ENCODE measurements around the gene TFAP2E. TPM values are rescaled to one million over a fixed set of nuclear protein-coding genes. Genes with fewer than 3 reads are reported as not detected.

TFAP2E gene
- total and polyA plus RNA-seq, 2 donors = 0.52 to 4.7 TPM

DNA sequence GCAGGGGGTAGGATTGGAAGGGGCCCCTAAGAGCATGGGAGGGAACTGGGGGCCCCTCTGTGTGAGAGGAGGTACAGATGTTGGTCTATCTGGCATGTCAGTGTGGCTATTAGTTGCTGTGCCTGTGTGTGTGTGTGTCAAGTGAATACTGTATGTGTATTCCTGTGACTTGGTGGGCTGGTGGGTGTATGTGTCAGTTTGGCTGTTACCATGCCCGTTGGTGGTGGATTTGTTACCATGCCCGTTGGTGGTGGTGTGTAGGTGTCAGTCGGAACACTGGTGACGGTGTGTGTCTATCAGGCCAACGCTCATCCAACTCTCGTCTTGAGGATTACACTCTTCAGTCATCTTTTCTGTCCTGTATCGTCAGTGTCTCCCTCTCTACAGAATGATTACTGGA, 22.6 kb downstream of the TFAP2E start:
- H3K27me3 ChIP-seq (ENCODE audit: control insufficient read depth in 2 of 2, insufficient read depth in 1 of 2, low read length in 1 of 2) = no peaks in the 10 kb centered on the region
- H3K27ac ChIP-seq (ENCODE audit: low read depth in 1 of 2, low read length in 1 of 2) = no peak overlapping the region
- peaks cover 13 to 14% of the 10 kb centered on the region in 2 donors for H3K36me3 ChIP-seq (ENCODE audit: control insufficient read depth in 2 of 2, insufficient read depth in 2 of 2, low read length in 1 of 2)
- H3K4me1 ChIP-seq (ENCODE audit: control insufficient read depth in 2 of 2, insufficient read depth in 2 of 2, low read length in 2 of 2) = peaks cover 0 to 11% of the 10 kb centered on the region in 2 donors
- no peak for DNase-seq (ENCODE audit: low read depth in 6 of 9, low spot score in 9 of 9)
- H3K4me3 ChIP-seq (ENCODE audit: low read length in 2 of 2) = no peak overlapping the region
- WGBS = 97% methylated on average over 7 of the region's 7 CpGs
- H3K9me3 ChIP-seq (ENCODE audit: control insufficient read depth in 2 of 2, insufficient read depth in 1 of 2, low read length in 1 of 2) = no peaks in the 10 kb centered on the region

DNA sequence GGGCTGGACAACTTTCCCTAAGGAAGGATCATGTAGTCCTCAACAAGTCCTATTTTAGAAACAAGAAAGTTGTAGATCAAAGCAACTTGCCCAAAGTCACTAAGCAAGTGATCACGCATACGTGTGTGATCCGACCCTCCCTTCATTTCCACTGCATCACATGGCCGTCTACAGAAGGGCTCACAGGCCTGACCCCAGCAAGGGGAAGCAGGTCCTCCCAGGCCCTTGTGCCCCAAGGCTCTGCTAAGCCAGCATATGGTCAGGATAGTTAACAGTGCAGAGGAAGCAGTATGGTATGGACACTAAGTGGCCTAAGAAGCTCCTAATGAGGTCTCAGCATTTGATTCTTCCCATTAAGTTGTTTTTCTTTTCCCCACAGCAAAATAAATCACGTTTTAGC, 24.8 kb downstream of the TFAP2E start:
- WGBS = 98% methylated on average over 5 of the region's 5 CpGs
- H3K36me3 ChIP-seq (ENCODE audit: control insufficient read depth in 2 of 2, insufficient read depth in 2 of 2, low read length in 1 of 2) = peaks cover 13 to 30% of the 10 kb centered on the region in 2 donors

GRCh38 chr1:35598895-35599294, 25.8 kb downstream of the TFAP2E start:
- Histone ChIP-seq H3K36me3 (ENCODE audit: control insufficient read depth in 2 of 2, insufficient read depth in 2 of 2, low read length in 1 of 2) (peaks cover 23 to 40% of the 10 kb centered on the region in 2 donors), H3K9me3 (ENCODE audit: control insufficient read depth in 2 of 2, insufficient read depth in 1 of 2, low read length in 1 of 2) (no peaks in the 10 kb centered on the region), H3K27ac (ENCODE audit: low read depth in 1 of 2, low read length in 1 of 2) (no peak overlapping the region), H3K4me1 (ENCODE audit: control insufficient read depth in 2 of 2, insufficient read depth in 2 of 2, low read length in 2 of 2) (no peaks in the 10 kb centered on the region), H3K27me3 (ENCODE audit: control insufficient read depth in 2 of 2, insufficient read depth in 1 of 2, low read length in 1 of 2) (no peaks in the 10 kb centered on the region), H3K4me3 (ENCODE audit: low read length in 2 of 2) (no peak overlapping the region)
- 95% methylated on average over 2 of the region's 2 CpGs for WGBS
- DNase-seq (ENCODE audit: low read depth in 6 of 9, low spot score in 9 of 9) = no peak

More for the DNA sequence above, 24.8 kb downstream of the TFAP2E start:
- Histone ChIP-seq H3K27me3 (ENCODE audit: control insufficient read depth in 2 of 2, insufficient read depth in 1 of 2, low read length in 1 of 2) (no peaks in the 10 kb centered on the region), H3K4me1 (ENCODE audit: control insufficient read depth in 2 of 2, insufficient read depth in 2 of 2, low read length in 2 of 2) (peaks cover 0 to 7% of the 10 kb centered on the region in 2 donors), H3K27ac (ENCODE audit: low read depth in 1 of 2, low read length in 1 of 2) (no peak overlapping the region), H3K9me3 (ENCODE audit: control insufficient read depth in 2 of 2, insufficient read depth in 1 of 2, low read length in 1 of 2) (no peaks in the 10 kb centered on the region), H3K4me3 (ENCODE audit: low read length in 2 of 2) (no peak overlapping the region)
- no peak for DNase-seq (ENCODE audit: low read depth in 6 of 9, low spot score in 9 of 9)

DNA sequence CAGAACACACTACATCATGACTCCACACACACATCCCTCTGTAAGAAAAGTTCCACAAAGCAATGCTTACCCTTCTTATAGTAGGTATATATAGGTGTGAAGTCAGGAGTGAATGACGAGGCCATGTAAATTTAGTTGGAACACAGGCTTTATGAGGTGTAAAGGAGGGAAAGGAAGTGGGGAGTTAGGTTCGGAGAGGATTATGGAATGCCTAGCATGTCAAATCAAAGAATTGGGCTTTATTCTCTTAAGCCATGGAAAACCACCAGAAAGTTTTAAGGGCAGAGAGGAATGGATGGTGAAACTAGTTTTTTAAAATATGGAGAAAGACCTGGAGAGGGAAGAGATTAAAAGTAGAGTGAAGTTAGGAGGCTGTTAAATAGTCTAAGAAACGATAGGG, 26.3 kb downstream of the TFAP2E start:
- Histone ChIP-seq H3K27ac (ENCODE audit: low read depth in 1 of 2, low read length in 1 of 2) (no peak overlapping the region), H3K4me1 (ENCODE audit: control insufficient read depth in 2 of 2, insufficient read depth in 2 of 2, low read length in 2 of 2) (no peaks in the 10 kb centered on the region), H3K36me3 (ENCODE audit: control insufficient read depth in 2 of 2, insufficient read depth in 2 of 2, low read length in 1 of 2) (peaks cover 28 to 44% of the 10 kb centered on the region in 2 donors), H3K27me3 (ENCODE audit: control insufficient read depth in 2 of 2, insufficient read depth in 1 of 2, low read length in 1 of 2) (no peaks in the 10 kb centered on the region), H3K9me3 (ENCODE audit: control insufficient read depth in 2 of 2, insufficient read depth in 1 of 2, low read length in 1 of 2) (no peaks in the 10 kb centered on the region), H3K4me3 (ENCODE audit: low read length in 2 of 2) (no peak overlapping the region)
- WGBS = over 99% methylated on average over 3 of the region's 3 CpGs
- no peak for DNase-seq (ENCODE audit: low read depth in 6 of 9, low spot score in 9 of 9)

GRCh38 chr1:35600593-35600992, 27.5 kb downstream of the TFAP2E start:
- WGBS = 97% methylated on average over 3 of the region's 3 CpGs
- Histone ChIP-seq H3K4me1 (ENCODE audit: control insufficient read depth in 2 of 2, insufficient read depth in 2 of 2, low read length in 2 of 2) (no peaks in the 10 kb centered on the region), H3K36me3 (ENCODE audit: control insufficient read depth in 2 of 2, insufficient read depth in 2 of 2, low read length in 1 of 2) (peaks cover 38 to 55% of the 10 kb centered on the region in 2 donors), H3K27ac (ENCODE audit: low read depth in 1 of 2, low read length in 1 of 2) (no peak overlapping the region), H3K4me3 (ENCODE audit: low read length in 2 of 2) (no peak overlapping the region), H3K9me3 (ENCODE audit: control insufficient read depth in 2 of 2, insufficient read depth in 1 of 2, low read length in 1 of 2) (no peaks in the 10 kb centered on the region), H3K27me3 (ENCODE audit: control insufficient read depth in 2 of 2, insufficient read depth in 1 of 2, low read length in 1 of 2) (no peaks in the 10 kb centered on the region)
- no peak for DNase-seq (ENCODE audit: low read depth in 6 of 9, low spot score in 9 of 9)

DNA sequence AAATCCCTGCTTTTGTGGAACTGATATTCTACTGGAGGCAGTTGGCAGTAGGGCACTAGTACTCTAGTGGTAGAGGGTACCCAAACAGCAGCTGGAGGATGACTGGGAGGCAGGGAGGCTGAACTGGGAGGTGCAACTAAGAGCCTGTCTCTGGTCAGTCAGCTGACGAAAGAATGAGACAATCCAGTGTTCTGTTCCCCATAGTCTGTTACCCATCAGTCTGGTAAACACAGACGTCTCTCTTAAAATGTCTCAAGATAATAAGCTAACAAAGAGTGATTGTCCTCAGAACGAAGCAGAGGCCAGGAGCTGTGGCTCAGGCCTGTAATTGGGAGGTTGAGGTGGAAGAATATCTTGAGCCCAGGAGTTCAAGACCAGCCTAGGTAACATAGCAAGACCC, 30.4 kb downstream of the TFAP2E start:
- Histone ChIP-seq H3K4me3 (ENCODE audit: low read length in 2 of 2) (no peak overlapping the region), H3K9me3 (ENCODE audit: control insufficient read depth in 2 of 2, insufficient read depth in 1 of 2, low read length in 1 of 2) (no peaks in the 10 kb centered on the region), H3K4me1 (ENCODE audit: control insufficient read depth in 2 of 2, insufficient read depth in 2 of 2, low read length in 2 of 2) (no peaks in the 10 kb centered on the region), H3K36me3 (ENCODE audit: control insufficient read depth in 2 of 2, insufficient read depth in 2 of 2, low read length in 1 of 2) (peaks cover 39 to 62% of the 10 kb centered on the region in 2 donors), H3K27ac (ENCODE audit: low read depth in 1 of 2, low read length in 1 of 2) (no peak overlapping the region), H3K27me3 (ENCODE audit: control insufficient read depth in 2 of 2, insufficient read depth in 1 of 2, low read length in 1 of 2) (no peaks in the 10 kb centered on the region)
- WGBS = 98% methylated on average over 3 of the region's 3 CpGs
- DNase-seq (ENCODE audit: low read depth in 6 of 9, low spot score in 9 of 9) = no peak

DNA sequence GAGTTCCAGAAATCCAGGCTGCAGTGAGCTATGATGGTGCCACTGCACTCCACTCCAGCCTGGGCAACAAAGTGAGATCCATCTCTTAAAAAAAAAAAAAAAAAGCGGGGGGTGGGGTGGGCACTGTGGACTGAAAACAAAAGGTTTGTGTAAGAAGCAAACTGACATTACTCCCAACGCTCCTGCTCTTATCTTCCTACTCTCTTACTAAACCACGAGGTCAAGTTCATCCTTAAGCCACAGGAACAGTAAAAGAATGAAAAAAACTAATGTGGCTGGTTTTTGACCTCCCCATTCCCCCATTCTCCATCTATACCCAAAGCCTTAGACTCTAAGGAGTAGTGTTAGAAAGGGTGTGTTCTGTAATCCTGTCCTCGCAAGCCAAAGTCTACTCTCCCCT, 30.8 kb downstream of the TFAP2E start:
- WGBS = 95% methylated on average over 4 of the region's 4 CpGs
- Histone ChIP-seq H3K27ac (ENCODE audit: low read depth in 1 of 2, low read length in 1 of 2) (no peak overlapping the region), H3K4me1 (ENCODE audit: control insufficient read depth in 2 of 2, insufficient read depth in 2 of 2, low read length in 2 of 2) (no peaks in the 10 kb centered on the region), H3K9me3 (ENCODE audit: control insufficient read depth in 2 of 2, insufficient read depth in 1 of 2, low read length in 1 of 2) (no peaks in the 10 kb centered on the region), H3K36me3 (ENCODE audit: control insufficient read depth in 2 of 2, insufficient read depth in 2 of 2, low read length in 1 of 2) (peaks cover 42 to 64% of the 10 kb centered on the region in 2 donors), H3K27me3 (ENCODE audit: control insufficient read depth in 2 of 2, insufficient read depth in 1 of 2, low read length in 1 of 2) (no peaks in the 10 kb centered on the region), H3K4me3 (ENCODE audit: low read length in 2 of 2) (no peak overlapping the region)
- DNase-seq (ENCODE audit: low read depth in 6 of 9, low spot score in 9 of 9) = no peak

DNA sequence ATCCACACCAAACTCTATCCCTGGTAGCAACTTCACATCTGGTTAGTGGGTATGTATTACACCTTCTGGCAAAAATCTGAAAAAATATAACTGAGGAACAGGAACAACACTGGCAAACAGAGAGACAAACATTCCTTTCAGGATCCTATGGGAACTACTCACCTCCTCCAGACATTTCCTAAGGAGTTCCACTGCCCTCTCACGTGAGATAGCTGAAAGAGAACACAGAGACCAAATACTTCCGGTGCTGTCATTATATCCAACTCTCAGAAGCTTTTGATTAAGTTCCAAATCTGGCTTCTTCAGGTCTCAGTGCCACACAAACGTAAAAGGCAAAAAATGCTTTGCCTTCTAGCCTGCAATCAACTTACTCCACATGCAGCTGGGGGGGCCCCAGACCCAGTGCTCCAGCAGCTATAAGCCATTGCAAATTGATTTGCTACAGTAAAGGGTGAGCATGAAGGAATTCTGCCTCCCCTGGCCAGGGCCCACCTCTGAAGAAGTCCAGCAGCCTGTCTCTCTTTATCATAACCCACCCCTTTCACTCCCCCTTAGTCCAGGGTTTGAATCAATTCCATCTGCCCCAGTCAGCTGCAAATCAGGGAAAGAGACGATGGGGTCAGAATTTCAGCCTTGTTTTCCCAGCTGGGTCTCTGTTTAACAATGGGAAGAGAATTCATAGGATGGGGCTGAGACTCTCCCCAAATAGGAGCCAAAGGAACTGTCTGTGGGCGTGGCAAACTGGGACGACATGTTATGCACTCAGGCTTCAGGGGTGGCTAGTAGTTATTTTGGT, 32.2 kb downstream of the TFAP2E start:
- no peaks in the 10 kb centered on the region for H3K4me1 ChIP-seq (ENCODE audit: control insufficient read depth in 2 of 2, insufficient read depth in 2 of 2, low read length in 2 of 2)
- peaks cover 42 to 69% of the 10 kb centered on the region in 2 donors for H3K36me3 ChIP-seq (ENCODE audit: control insufficient read depth in 2 of 2, insufficient read depth in 2 of 2, low read length in 1 of 2)
- no peak overlapping the region for H3K27ac ChIP-seq (ENCODE audit: low read depth in 1 of 2, low read length in 1 of 2)
- no peak overlapping the region for H3K4me3 ChIP-seq (ENCODE audit: low read length in 2 of 2)
- no peaks in the 10 kb centered on the region for H3K9me3 ChIP-seq (ENCODE audit: control insufficient read depth in 2 of 2, insufficient read depth in 1 of 2, low read length in 1 of 2)
- WGBS = 96% methylated on average over 6 of the region's 6 CpGs
- H3K27me3 ChIP-seq (ENCODE audit: control insufficient read depth in 2 of 2, insufficient read depth in 1 of 2, low read length in 1 of 2) = no peaks in the 10 kb centered on the region
- DNase-seq (ENCODE audit: low read depth in 6 of 9, low spot score in 9 of 9) = no peak

GRCh38 chr1:35605867-35606182, 32.7 kb downstream of the TFAP2E start:
- Histone ChIP-seq H3K4me1 (ENCODE audit: control insufficient read depth in 2 of 2, insufficient read depth in 2 of 2, low read length in 2 of 2) (no peaks in the 10 kb centered on the region), H3K36me3 (ENCODE audit: control insufficient read depth in 2 of 2, insufficient read depth in 2 of 2, low read length in 1 of 2) (peaks cover 42 to 65% of the 10 kb centered on the region in 2 donors), H3K9me3 (ENCODE audit: control insufficient read depth in 2 of 2, insufficient read depth in 1 of 2, low read length in 1 of 2) (no peaks in the 10 kb centered on the region), H3K27me3 (ENCODE audit: control insufficient read depth in 2 of 2, insufficient read depth in 1 of 2, low read length in 1 of 2) (no peaks in the 10 kb centered on the region), H3K4me3 (ENCODE audit: low read length in 2 of 2) (no peak overlapping the region), H3K27ac (ENCODE audit: low read depth in 1 of 2, low read length in 1 of 2) (no peak overlapping the region)
- 97% methylated on average over 4 of the region's 4 CpGs for WGBS
- no peak for DNase-seq (ENCODE audit: low read depth in 6 of 9, low spot score in 9 of 9)
